SK-N-MC (cell line): ENCODE results near the gene CNNM3.

Experiments used
- EZH2 ChIP-seq: fragments of 200-600 bp; sonication (generic); IDR thresholded peaks from one replicate; pipeline ENCODE4 v1.6.1; 2017; ENCODE audit warnings: antibody characterized with exemption
- POLR2AphosphoS5 ChIP-seq: IDR thresholded peaks from 2 replicates; pipeline ENCODE4 v1.6.1; 2012; ENCODE audit warnings: mild to moderate bottlenecking, low read depth, low read length, borderline replicate concordance

DNA sequence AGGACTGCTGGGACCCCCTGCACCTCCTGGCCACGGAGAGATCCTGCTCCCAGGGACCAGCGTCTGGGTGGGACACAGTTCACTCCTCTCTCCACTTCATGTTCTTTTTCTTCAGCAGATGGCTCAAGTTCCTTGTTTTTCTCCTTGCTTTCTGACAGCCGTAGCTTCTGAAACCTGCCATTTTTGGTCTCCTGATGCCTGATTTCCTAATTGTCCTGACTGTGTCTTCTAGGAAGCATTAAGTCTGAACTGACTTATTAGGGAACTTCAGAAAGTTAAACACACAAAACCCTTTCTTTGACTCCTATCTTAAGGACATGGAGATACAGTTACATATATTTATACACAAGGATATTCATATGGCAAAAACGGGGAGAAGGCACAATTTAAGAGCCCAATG, 32.7 kb upstream of the CNNM3 start:
- TF ChIP-seq POLR2AphosphoS5, result no peak
- TF ChIP-seq EZH2, result no peak
